Keratinocyte (primary cell): ENCODE results near the gene OCLN. TPM values are rescaled to one million over a fixed set of nuclear protein-coding genes. Genes with fewer than 3 reads are reported as not detected.
"Not testable (repeated sequence)": the region's sequence is repeated elsewhere in the genome, so short reads cannot be mapped to it uniquely, and the experiment has no call there.

Experiments used
- DNase-seq: peaks from one replicate; pipeline ENCODE4 v3.0.0-alpha.2; 2011; ENCODE audit warnings: low read depth, missing footprints, low spot score
- FAIRE-seq: peaks from 2 replicates; lab custom pipeline; 2011; peaks lifted over from hg19 to GRCh38; lab: Jason Lieb, UNC
- H2AFZ ChIP-seq: 2 replicates; pipeline ENCODE4 v1.6.0; 2012; ENCODE audit warnings: low read length, control low read depth, inconsistent platforms; ENCODE audit not compliant: control insufficient read depth
- H3K27ac ChIP-seq: 2 replicates; pipeline ENCODE4 v1.5.1; 2011; ENCODE audit warnings: low read length; ENCODE audit not compliant: control insufficient read depth, insufficient read depth
- H3K27me3 ChIP-seq: 3 replicates; pipeline ENCODE4 v1.6.0; 2011; ENCODE audit warnings: low read length; ENCODE audit not compliant: control insufficient read depth, insufficient read depth; ENCODE audit errors: extremely low read depth
- H3K36me3 ChIP-seq, 2 experiments: 2 replicates in 1 of 2; 3 replicates in 1 of 2; pipeline ENCODE4 v1.5.1; 2011; ENCODE audit warnings: low read length in 2 of 2, mild to moderate bottlenecking in 1 of 2; ENCODE audit not compliant: control insufficient read depth in 2 of 2, insufficient read depth in 2 of 2; ENCODE audit errors: extremely low read depth in 1 of 2
- H3K4me1 ChIP-seq: 3 replicates; pipeline ENCODE4 v1.5.1; 2011; ENCODE audit warnings: low read length; ENCODE audit not compliant: control insufficient read depth, insufficient read depth; ENCODE audit errors: extremely low read depth
- H3K4me2 ChIP-seq: 3 replicates; pipeline ENCODE4 v1.6.0; 2011; ENCODE audit warnings: low read depth, low read length; ENCODE audit not compliant: control insufficient read depth, insufficient read depth; ENCODE audit errors: extremely low read depth
- H3K4me3 ChIP-seq, 3 experiments: fragments of 200-600 bp in 1 of 3; sonication (generic) in 1 of 3; 2 replicates in 2 of 3; 3 replicates in 1 of 3; pipeline ENCODE4 v1.5.1; 2011 to 2016; ENCODE audit warnings: low read length in 3 of 3, mild to moderate bottlenecking in 3 of 3, control low read depth in 2 of 3, inconsistent platforms in 1 of 3, low read depth in 1 of 3, mixed read lengths in 1 of 3, mixed run types in 1 of 3, moderate library complexity in 1 of 3; ENCODE audit not compliant: control insufficient read depth in 2 of 3, insufficient read depth in 2 of 3; ENCODE audit errors: extremely low read depth in 1 of 3
- H3K79me2 ChIP-seq: 2 replicates; pipeline ENCODE4 v1.6.0; 2012; ENCODE audit warnings: low read length; ENCODE audit not compliant: control insufficient read depth, insufficient read depth
- H3K9ac ChIP-seq: 3 replicates; pipeline ENCODE4 v1.6.0; 2011; ENCODE audit warnings: low read length; ENCODE audit not compliant: control insufficient read depth, insufficient read depth; ENCODE audit errors: extremely low read depth
- H3K9me1 ChIP-seq: 3 replicates; pipeline ENCODE4 v1.6.0; 2011; ENCODE audit warnings: low read length; ENCODE audit not compliant: control insufficient read depth, insufficient read depth; ENCODE audit errors: extremely low read depth
- H3K9me3 ChIP-seq: 2 replicates; pipeline ENCODE4 v1.5.1; 2012; ENCODE audit warnings: low read depth, low read length; ENCODE audit not compliant: control insufficient read depth
- H4K20me1 ChIP-seq: 3 replicates; pipeline ENCODE4 v1.6.0; 2011; ENCODE audit warnings: low read length; ENCODE audit not compliant: control insufficient read depth, insufficient read depth; ENCODE audit errors: extremely low read depth
- EZH2 ChIP-seq: IDR thresholded peaks from one replicate; pipeline ENCODE4 v1.6.1; 2012; ENCODE audit warnings: inconsistent platforms, mild to moderate bottlenecking, low read length, moderate library complexity
- dilution Hi-C: fragments of 300-500 bp; cut with MboI; formaldehyde crosslinking; loops from one replicate; pipeline ENCODE4 v1.7.0; 2020; ENCODE audit warnings: low sequenced_read_pairs; ENCODE audit not compliant: extremely low pct_ligation_motif_present
- polyA plus RNA-seq, 5 experiments: library from polyadenylated mRNA; depleted of rRNA in 3 of 5; stranded (reverse) in 3 of 5; stranded (forward) in 1 of 5; unstranded in 1 of 5; fragments of >200 nt; gene quantifications; 1 replicate in 1 of 5; 2 replicates in 3 of 5; 3 replicates in 1 of 5; pipeline versions ENCODE4 v1.2.1 to v1.2.3, GENCODE V29; 2011 to 2012; ENCODE audit warnings: missing spikeins in 2 of 5, low read depth in 1 of 5, low replicate concordance in 1 of 5
- TF ChIP-seq, protein P1 (sequence below), 3 experiments: IDR thresholded peaks in 1 of 3; conservative IDR thresholded peaks in 1 of 3; optimal IDR thresholded peaks in 1 of 3; 2 replicates in 2 of 3; 3 replicates in 1 of 3; pipeline versions ENCODE3 to v1.5.1; 2011; ENCODE audit warnings: low read length in 3 of 3, mild to moderate bottlenecking in 3 of 3, moderate library complexity in 2 of 3, control low read depth in 1 of 3, inconsistent platforms in 1 of 3; ENCODE audit not compliant: insufficient read depth in 2 of 3; ENCODE audit errors: extremely low read depth in 1 of 3

The OCLN gene
- polyA plus RNA-seq, 1 donor (not counting 4 experiments of a cell fraction or from before 2014, with no cell fraction given), result 4.6 TPM

DNA sequence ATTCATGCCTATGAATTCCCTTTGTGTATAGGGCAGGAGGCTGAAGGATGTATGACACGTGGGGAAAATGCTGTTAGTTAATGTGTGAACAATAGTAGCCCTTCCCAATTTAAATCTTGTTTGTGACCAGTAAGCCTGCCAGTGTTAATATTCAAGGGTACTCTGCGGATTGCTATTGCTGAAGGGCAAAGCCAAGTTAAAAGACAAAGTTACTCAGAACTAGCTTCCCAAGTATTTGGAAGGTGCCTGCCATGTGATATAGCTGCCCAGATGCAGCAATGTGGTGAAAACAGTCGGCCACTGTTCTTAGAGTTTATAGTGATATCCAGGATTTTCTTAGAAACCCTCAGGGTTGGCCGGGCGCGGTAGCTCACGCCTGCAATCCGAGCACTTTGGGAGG, 43.1 kb upstream of the OCLN start:
- H3K27ac ChIP-seq, result no peak overlapping the region
- H2AFZ ChIP-seq, result no peak overlapping the region
- no peak overlapping the region for H3K4me3 ChIP-seq
- no peaks in the 10 kb centered on the region for H3K79me2 ChIP-seq
- dilution Hi-C loops, result no loop called here
- TF ChIP-seq, protein P1, sequence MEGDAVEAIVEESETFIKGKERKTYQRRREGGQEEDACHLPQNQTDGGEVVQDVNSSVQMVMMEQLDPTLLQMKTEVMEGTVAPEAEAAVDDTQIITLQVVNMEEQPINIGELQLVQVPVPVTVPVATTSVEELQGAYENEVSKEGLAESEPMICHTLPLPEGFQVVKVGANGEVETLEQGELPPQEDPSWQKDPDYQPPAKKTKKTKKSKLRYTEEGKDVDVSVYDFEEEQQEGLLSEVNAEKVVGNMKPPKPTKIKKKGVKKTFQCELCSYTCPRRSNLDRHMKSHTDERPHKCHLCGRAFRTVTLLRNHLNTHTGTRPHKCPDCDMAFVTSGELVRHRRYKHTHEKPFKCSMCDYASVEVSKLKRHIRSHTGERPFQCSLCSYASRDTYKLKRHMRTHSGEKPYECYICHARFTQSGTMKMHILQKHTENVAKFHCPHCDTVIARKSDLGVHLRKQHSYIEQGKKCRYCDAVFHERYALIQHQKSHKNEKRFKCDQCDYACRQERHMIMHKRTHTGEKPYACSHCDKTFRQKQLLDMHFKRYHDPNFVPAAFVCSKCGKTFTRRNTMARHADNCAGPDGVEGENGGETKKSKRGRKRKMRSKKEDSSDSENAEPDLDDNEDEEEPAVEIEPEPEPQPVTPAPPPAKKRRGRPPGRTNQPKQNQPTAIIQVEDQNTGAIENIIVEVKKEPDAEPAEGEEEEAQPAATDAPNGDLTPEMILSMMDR (optimal IDR thresholded peaks at IDR 0.05 in 1 of 3, IDR thresholded peaks at IDR 0.05 in 1 of 3, conservative IDR thresholded peaks at IDR 0.05 in 1 of 3; ENCODE audit: extremely low read depth in 1 of 3, insufficient read depth in 2 of 3, low read length in 3 of 3), result no peak
- no peak for TF ChIP-seq EZH2
- no peak overlapping the region for H3K4me2 ChIP-seq
- no peaks in the 10 kb centered on the region for H3K36me3 ChIP-seq
- H3K9me3 ChIP-seq, result no peaks in the 10 kb centered on the region
- no peaks in the 10 kb centered on the region for H3K27me3 ChIP-seq
- H4K20me1 ChIP-seq, result no peaks in the 10 kb centered on the region
- no peaks in the 10 kb centered on the region for H3K9me1 ChIP-seq
- no peak overlapping the region for H3K9ac ChIP-seq
- no peak for FAIRE-seq
- H3K4me1 ChIP-seq, result peaks cover 8% of the 10 kb centered on the region
- no peak for DNase-seq

DNA sequence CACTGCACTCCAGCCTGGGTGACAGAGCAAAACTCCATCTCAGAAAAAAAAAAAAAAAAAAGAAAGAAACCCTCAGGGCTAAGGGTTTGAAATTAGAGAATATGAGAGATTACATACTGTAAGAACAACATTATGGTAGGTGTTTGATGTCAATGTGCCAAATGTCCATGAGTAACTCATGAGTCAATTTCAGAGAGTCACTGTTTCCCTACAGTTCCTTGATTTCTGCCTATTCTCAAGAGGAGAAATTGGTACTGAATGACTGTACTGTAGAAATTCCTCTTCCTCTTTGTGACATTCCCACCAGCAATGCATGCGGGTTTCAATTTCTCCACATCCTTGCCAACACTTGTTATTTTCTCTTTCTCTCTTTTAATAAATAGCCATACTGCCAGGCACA, 42.5 kb upstream of the OCLN start:
- FAIRE-seq (peak; percentile 9), DNase-seq (peak; percentile 60)
- no peak overlapping the region for H3K4me3 ChIP-seq
- H2AFZ ChIP-seq, result no peak overlapping the region
- H3K79me2 ChIP-seq, result no peaks in the 10 kb centered on the region
- no peaks in the 10 kb centered on the region for H3K36me3 ChIP-seq
- TF ChIP-seq EZH2, result no peak
- TF ChIP-seq, protein P1 (optimal IDR thresholded peaks at IDR 0.05 in 1 of 3, IDR thresholded peaks at IDR 0.05 in 1 of 3, conservative IDR thresholded peaks at IDR 0.05 in 1 of 3; ENCODE audit: extremely low read depth in 1 of 3, insufficient read depth in 2 of 3, low read length in 3 of 3), result no peak
- no peaks in the 10 kb centered on the region for H3K27me3 ChIP-seq
- no peaks in the 10 kb centered on the region for H3K9me3 ChIP-seq
- dilution Hi-C loops, result no loop called here
- no peak overlapping the region for H3K9ac ChIP-seq
- peaks cover 8% of the 10 kb centered on the region for H3K4me1 ChIP-seq
- H3K9me1 ChIP-seq, result no peaks in the 10 kb centered on the region
- H3K4me2 ChIP-seq, result no peak overlapping the region
- no peak overlapping the region for H3K27ac ChIP-seq
- H4K20me1 ChIP-seq, result no peaks in the 10 kb centered on the region

GRCh38 chr5:69450527-69450926, 42.1 kb upstream of the OCLN start:
- H3K4me2 ChIP-seq, H3K27me3 ChIP-seq, H3K4me3 ChIP-seq, H3K9me1 ChIP-seq, H3K36me3 ChIP-seq, H3K4me1 ChIP-seq, H3K79me2 ChIP-seq, H4K20me1 ChIP-seq, dilution Hi-C loops, H3K27ac ChIP-seq, H3K9ac ChIP-seq, FAIRE-seq, DNase-seq, H3K9me3 ChIP-seq, H2AFZ ChIP-seq: not testable (repeated sequence)
